Caco-2 (cell line): ENCODE measurements around the gene WDR46. TPM values are rescaled to one million over a fixed set of nuclear protein-coding genes. Genes with fewer than 3 reads are reported as not detected.
A peak's percentile ranks its signal among the peaks of the same experiment; 100 is the strongest.

Source experiments
- BruUV-seq: library from RNA; stranded (reverse); fragments of 400-500 nt; replicated peaks from 2 replicates; lab custom pipeline; 2021; lab: Mats Ljungman, UMichigan
- CTCF ChIA-PET: fragments of 300-600 bp; sonication (Branson Sonifier 250); formaldehyde crosslinking; loops from one replicate; lab custom pipeline; 2022; ENCODE audit warnings: antibody characterized with exemption; lab: Charles Lee
- POLR2A ChIA-PET: fragments of 300-600 bp; sonication (Branson Sonifier 250); formaldehyde crosslinking; loops from one replicate; lab custom pipeline; 2022; ENCODE audit warnings: antibody characterized with exemption; lab: Charles Lee
- DNase-seq, 2 experiments: peaks; one replicate each; pipeline versions ENCODE4 v3.0.0 to v3.0.0-alpha.2; 2020 to 2022
- H3K27me3 ChIP-seq: replicated peaks from 2 replicates; pipeline ENCODE4 v1.6.0; 2011; ENCODE audit warnings: low read length; ENCODE audit not compliant: control insufficient read depth, insufficient read depth
- H3K36me3 ChIP-seq: 2 replicates; pipeline ENCODE4 v1.5.1; 2011; ENCODE audit warnings: low read length; ENCODE audit not compliant: control insufficient read depth, insufficient read depth
- H3K4me1 ChIP-seq: fragments of 250-450 bp; sonication (Bioruptor Pico); 2 replicates; pipeline ENCODE4 v1.5.1; 2020; ENCODE audit warnings: mild to moderate bottlenecking
- H3K4me3 ChIP-seq: 2 replicates; pipeline ENCODE4 v1.5.1; 2011; ENCODE audit warnings: low read depth, mild to moderate bottlenecking, control low read depth, low read length
- H3K9me3 ChIP-seq: fragments of 250-450 bp; sonication (Bioruptor Pico); 2 replicates; pipeline ENCODE4 v1.5.1; 2020; ENCODE audit warnings: mild to moderate bottlenecking, moderate library complexity
- H3K27ac Mint-ChIP-seq: one replicate; pipeline ENCODE4 v1.8.0; 2022; ENCODE audit warnings: mixed read lengths; ENCODE audit not compliant: unreplicated experiment
- H3K27me3 Mint-ChIP-seq: one replicate; pipeline ENCODE4 v1.8.0; 2022; ENCODE audit warnings: mixed read lengths; ENCODE audit not compliant: insufficient read depth, unreplicated experiment
- H3K36me3 Mint-ChIP-seq: one replicate; pipeline ENCODE4 v1.8.0; 2022; ENCODE audit warnings: mild to moderate bottlenecking, mixed read lengths; ENCODE audit not compliant: insufficient read depth, unreplicated experiment
- H3K4me1 Mint-ChIP-seq: one replicate; pipeline ENCODE4 v1.8.0; 2022; ENCODE audit warnings: low read depth, mixed read lengths; ENCODE audit not compliant: unreplicated experiment
- H3K4me3 Mint-ChIP-seq: one replicate; pipeline ENCODE4 v1.8.0; 2022; ENCODE audit warnings: mild to moderate bottlenecking, moderate library complexity, mixed read lengths; ENCODE audit not compliant: unreplicated experiment
- H3K9me3 Mint-ChIP-seq: one replicate; pipeline ENCODE4 v1.8.0; 2022; ENCODE audit warnings: mixed read lengths; ENCODE audit not compliant: unreplicated experiment
- intact Hi-C: fragments of 100-400 bp; cut with micrococcal nuclease; formaldehyde crosslinking; loops from one replicate; pipeline ENCODE4 v1.10.0; 2022; ENCODE audit not compliant: unreplicated experiment
- total RNA-seq: library from RNA; stranded (reverse); gene quantifications from 2 replicates; pipeline ENCODE4 v1.2.3, GENCODE V29; 2022
- TF ChIP-seq, protein P1 (sequence below), 2 experiments: fragments of 200-600 bp in 1 of 2; IDR thresholded peaks; 1 replicate in 1 of 2; 2 replicates in 1 of 2; pipeline versions ENCODE4 v1.5.1 to v1.8.0; 2011 to 2022; ENCODE audit warnings: antibody characterized with exemption in 1 of 2, control low read depth in 1 of 2, inconsistent platforms in 1 of 2, low read depth in 1 of 2, low read length in 1 of 2, mild to moderate bottlenecking in 1 of 2, moderate library complexity in 1 of 2; ENCODE audit not compliant: insufficient read depth in 1 of 2, severe bottlenecking in 1 of 2, unreplicated experiment in 1 of 2

The WDR46 gene
- total RNA-seq, 1 experiment from 2014 or later = 58.2 TPM

DNA sequence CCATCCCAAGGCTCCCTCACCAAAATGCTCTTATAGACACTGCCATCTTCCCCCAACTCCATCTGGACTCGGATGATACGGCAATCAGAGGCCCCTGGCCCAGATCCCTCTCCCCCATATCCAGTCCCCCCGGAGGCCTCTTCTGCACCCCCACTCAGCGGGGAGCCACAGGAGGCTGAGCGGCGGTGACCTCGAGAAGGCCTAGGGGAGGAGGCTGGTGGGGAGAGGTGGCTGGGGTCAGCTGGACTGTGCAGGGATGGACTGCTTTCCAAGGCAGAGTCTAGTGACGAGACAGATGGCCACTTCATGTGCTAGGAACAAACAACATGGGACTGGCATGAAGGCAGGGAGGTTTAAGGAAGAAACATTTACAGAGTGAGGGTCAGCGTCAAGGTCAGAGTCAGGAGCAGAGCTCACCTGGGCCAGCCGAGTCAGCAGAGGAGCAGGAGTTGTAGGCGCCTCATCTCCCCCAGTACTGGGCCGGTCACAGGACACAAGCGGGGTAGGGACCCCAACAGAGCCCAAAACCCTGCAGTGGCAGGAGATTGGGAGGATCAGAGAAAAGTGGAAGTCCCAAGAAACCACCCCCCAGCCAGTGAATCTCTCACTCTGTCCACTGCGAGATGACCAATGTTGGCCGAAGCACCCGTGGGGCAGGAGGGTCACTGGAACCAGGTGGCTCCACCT is 4.1 kb upstream of the WDR46 start:
- CTCF ChIA-PET = no interaction called here

DNA sequence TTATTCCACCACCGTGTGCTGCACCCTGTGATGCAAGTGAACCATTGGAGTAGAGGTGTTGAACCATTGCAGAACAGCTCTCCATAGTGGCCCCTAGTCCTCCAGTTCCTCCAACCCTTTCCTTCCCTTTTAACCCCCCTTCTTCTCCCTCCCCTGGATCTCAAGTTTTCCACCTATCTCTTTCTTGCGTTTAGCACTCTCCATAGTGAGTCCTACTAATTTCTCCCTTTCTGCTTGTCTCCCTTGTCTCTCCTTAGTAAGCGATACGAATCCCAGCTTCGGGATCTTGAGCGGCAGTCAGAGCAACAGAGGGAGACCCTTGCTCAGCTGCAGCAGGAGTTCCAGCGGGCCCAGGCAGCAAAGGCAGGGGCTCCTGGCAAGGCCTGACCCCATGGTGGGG is 1.4 kb upstream of the WDR46 start:
- H3K4me3 Mint-ChIP-seq = peak overlapping the region; percentile 87
- CTCF ChIA-PET = interaction anchor here (1.0 kb wide), 1 partner anchor 9 kb away, joined by 7 read pairs; the partner anchor contains the start of gene RGL2

More for the DNA sequence above, 4.1 kb upstream of the WDR46 start:
- H3K9me3 Mint-ChIP-seq = no peaks in the 10 kb centered on the region
- Histone ChIP-seq H3K4me3 (no peak overlapping the region), H3K4me1 (peaks cover 20% of the 10 kb centered on the region), H3K27me3 (no peaks in the 10 kb centered on the region), H3K36me3 (peaks cover 2% of the 10 kb centered on the region; the same call in 1 of the 2 replicates), H3K9me3 (no peaks in the 10 kb centered on the region)
- DNase-seq = no peak
- H3K27me3 Mint-ChIP-seq = no peaks in the 10 kb centered on the region
- intact Hi-C loops = no loop called here
- BruUV-seq = no TSS peak
- TF ChIP-seq, protein P1, sequence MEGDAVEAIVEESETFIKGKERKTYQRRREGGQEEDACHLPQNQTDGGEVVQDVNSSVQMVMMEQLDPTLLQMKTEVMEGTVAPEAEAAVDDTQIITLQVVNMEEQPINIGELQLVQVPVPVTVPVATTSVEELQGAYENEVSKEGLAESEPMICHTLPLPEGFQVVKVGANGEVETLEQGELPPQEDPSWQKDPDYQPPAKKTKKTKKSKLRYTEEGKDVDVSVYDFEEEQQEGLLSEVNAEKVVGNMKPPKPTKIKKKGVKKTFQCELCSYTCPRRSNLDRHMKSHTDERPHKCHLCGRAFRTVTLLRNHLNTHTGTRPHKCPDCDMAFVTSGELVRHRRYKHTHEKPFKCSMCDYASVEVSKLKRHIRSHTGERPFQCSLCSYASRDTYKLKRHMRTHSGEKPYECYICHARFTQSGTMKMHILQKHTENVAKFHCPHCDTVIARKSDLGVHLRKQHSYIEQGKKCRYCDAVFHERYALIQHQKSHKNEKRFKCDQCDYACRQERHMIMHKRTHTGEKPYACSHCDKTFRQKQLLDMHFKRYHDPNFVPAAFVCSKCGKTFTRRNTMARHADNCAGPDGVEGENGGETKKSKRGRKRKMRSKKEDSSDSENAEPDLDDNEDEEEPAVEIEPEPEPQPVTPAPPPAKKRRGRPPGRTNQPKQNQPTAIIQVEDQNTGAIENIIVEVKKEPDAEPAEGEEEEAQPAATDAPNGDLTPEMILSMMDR (IDR thresholded peaks at IDR 0.05; ENCODE audit: insufficient read depth in 1 of 2, low read depth in 1 of 2, low read length in 1 of 2, severe bottlenecking in 1 of 2, unreplicated experiment in 1 of 2) = no peak
- POLR2A ChIA-PET = no interaction called here
- H3K27ac Mint-ChIP-seq = no peak overlapping the region
- peaks cover 56% of the 10 kb centered on the region for H3K36me3 Mint-ChIP-seq
- peaks cover 24% of the 10 kb centered on the region for H3K4me1 Mint-ChIP-seq
- H3K4me3 Mint-ChIP-seq = no peak overlapping the region

DNA sequence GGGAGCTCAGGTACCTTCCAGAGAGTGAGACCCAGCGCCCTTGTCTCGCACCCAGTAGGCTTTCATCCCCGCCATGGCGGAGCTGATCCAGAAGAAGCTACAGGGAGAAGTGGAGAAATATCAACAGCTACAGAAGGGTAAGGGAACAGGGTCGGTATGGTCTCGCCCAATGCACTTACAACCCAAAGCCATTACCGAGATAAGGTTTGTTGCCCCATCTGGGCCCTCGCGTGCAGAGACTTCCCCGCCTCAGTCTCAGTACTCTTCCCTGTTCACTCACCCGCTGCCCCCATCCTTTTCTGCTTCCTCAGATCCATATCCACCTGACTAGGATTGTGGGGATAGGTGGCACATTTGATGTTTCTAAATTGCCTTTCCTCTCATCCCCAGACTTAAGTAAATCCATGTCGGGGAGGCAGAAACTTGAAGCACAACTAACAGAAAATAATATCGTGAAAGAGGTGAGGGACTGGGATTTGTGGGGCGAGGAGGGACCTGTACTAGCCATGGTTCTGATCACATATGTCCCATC is 811 bp upstream of the WDR46 start:
- Histone ChIP-seq H3K36me3 (0 out of 2 replicates have a peak, but pooled peaks cover 2% of the 10 kb centered on the region), H3K9me3 (no peaks in the 10 kb centered on the region), H3K4me3 (peak overlapping the region; percentile 65), H3K4me1 (peaks cover 7% of the 10 kb centered on the region; the same call in 1 of the 2 replicates), H3K27me3 (no peaks in the 10 kb centered on the region)
- intact Hi-C loops = loop anchor here (1.0 kb wide), 1 partner anchor 7 kb away; no protein-coding TSS in a partner anchor
- ChIA-PET CTCF (interaction anchor here (0.5 to 2.2 kb wide), 5 partner anchors 10 to 1488 kb away, joined by 3 to 9 read pairs (median 4); partner anchors contain the start of genes B3GALT4 and RGL2), POLR2A (interaction anchor here (0.5 to 2.5 kb wide), 7 partner anchors 8 to 1460 kb away, joined by 3 to 22 read pairs (median 9); partner anchors contain the start of genes B3GALT4, RGL2, RPS18 and VPS52)
- peaks cover 13% of the 10 kb centered on the region for H3K4me1 Mint-ChIP-seq
- no peaks in the 10 kb centered on the region for H3K27me3 Mint-ChIP-seq
- TF ChIP-seq, protein P1 (IDR thresholded peaks at IDR 0.05; ENCODE audit: insufficient read depth in 1 of 2, low read depth in 1 of 2, low read length in 1 of 2, severe bottlenecking in 1 of 2, unreplicated experiment in 1 of 2) = no peak
- no peaks in the 10 kb centered on the region for H3K9me3 Mint-ChIP-seq
- H3K4me3 Mint-ChIP-seq = peak overlapping the region; percentile 87
- DNase-seq = no peak
- peak overlapping the region; percentile 94 for H3K27ac Mint-ChIP-seq
- TSS peak; percentile 88 for BruUV-seq
- H3K36me3 Mint-ChIP-seq = peaks cover 63% of the 10 kb centered on the region

More for the DNA sequence above, 1.4 kb upstream of the WDR46 start:
- H3K4me3 ChIP-seq = peak overlapping the region; percentile 65
- no peaks in the 10 kb centered on the region for H3K27me3 ChIP-seq
- BruUV-seq = no TSS peak
- Mint-ChIP-seq H3K4me1 (peaks cover 15% of the 10 kb centered on the region), H3K36me3 (peaks cover 57% of the 10 kb centered on the region), H3K9me3 (no peaks in the 10 kb centered on the region), H3K27me3 (no peaks in the 10 kb centered on the region), H3K27ac (peak overlapping the region; percentile 94)
- no peaks in the 10 kb centered on the region for H3K9me3 ChIP-seq
- intact Hi-C loops = no loop called here
- POLR2A ChIA-PET = interaction anchor here (2.3 to 2.5 kb wide), 2 partner anchors 27 to 319 kb away, joined by 8 to 22 read pairs; partner anchors contain the start of gene ZBTB22
- peaks cover 7% of the 10 kb centered on the region; the same call in 1 of the 2 replicates for H3K4me1 ChIP-seq
- TF ChIP-seq, protein P1 (IDR thresholded peaks at IDR 0.05; ENCODE audit: insufficient read depth in 1 of 2, low read depth in 1 of 2, low read length in 1 of 2, severe bottlenecking in 1 of 2, unreplicated experiment in 1 of 2) = no peak
- H3K36me3 ChIP-seq = 0 out of 2 replicates have a peak, but pooled peaks cover 2% of the 10 kb centered on the region
- DNase-seq = no peak
